Ascending aorta (tissue), 2 donors: ENCODE data around the gene PPL. TPM values are rescaled to one million over a fixed set of nuclear protein-coding genes. Genes with fewer than 3 reads are reported as not detected.

Experiments used
- DNase-seq, 2 donors: peaks; one replicate each; pipeline ENCODE4 v3.0.0-alpha.2; 2019; ENCODE audit warnings: low spot score in 2 of 2
- H3K27ac ChIP-seq, 2 donors: fragments of 200-600 bp; sonication (generic); one replicate each; pipeline ENCODE4 v1.5.1; 2016 to 2017; ENCODE audit warnings: mild to moderate bottlenecking in 1 of 2
- H3K27me3 ChIP-seq: fragments of 200-600 bp; sonication (generic); one replicate; pipeline ENCODE4 v1.5.1; 2017
- H3K36me3 ChIP-seq, 2 donors: fragments of 200-600 bp; sonication (generic); one replicate each; pipeline ENCODE4 v1.5.1; 2016
- H3K4me1 ChIP-seq, 2 donors: fragments of 200-600 bp; sonication (generic); one replicate each; pipeline ENCODE4 v1.5.1; 2016 to 2017; ENCODE audit warnings: mild to moderate bottlenecking in 1 of 2
- H3K4me3 ChIP-seq, 2 donors: fragments of 200-600 bp; sonication (generic); one replicate each; pipeline ENCODE4 v1.5.1; 2016 to 2017; ENCODE audit warnings: mild to moderate bottlenecking in 1 of 2
- H3K9me3 ChIP-seq, 2 donors: fragments of 200-600 bp; sonication (generic); one replicate each; pipeline ENCODE4 v1.5.1; 2016
- CTCF ChIP-seq, 3 experiments: fragments of 200-600 bp in 2 of 3; fragments of 450-650 bp in 1 of 3; sonication (generic) in 2 of 3; IDR thresholded peaks; one replicate each; pipeline ENCODE4 v1.5.1; 2016 to 2019; ENCODE audit warnings: antibody characterized with exemption in 3 of 3, mild to moderate bottlenecking in 1 of 3, moderate library complexity in 1 of 3
- intact Hi-C: fragments of 100-400 bp; cut with DNase I; formaldehyde crosslinking; loops from one replicate; pipeline ENCODE4 v1.15.1; 2023
- total RNA-seq: library from RNA; depleted of rRNA; stranded (reverse); fragments of >200 nt; gene quantifications from one replicate; pipeline ENCODE4 v1.1.0, GENCODE V29; 2016

The PPL gene
- total RNA-seq, 1 donor from 2014 or later = 25.7 TPM

DNA sequence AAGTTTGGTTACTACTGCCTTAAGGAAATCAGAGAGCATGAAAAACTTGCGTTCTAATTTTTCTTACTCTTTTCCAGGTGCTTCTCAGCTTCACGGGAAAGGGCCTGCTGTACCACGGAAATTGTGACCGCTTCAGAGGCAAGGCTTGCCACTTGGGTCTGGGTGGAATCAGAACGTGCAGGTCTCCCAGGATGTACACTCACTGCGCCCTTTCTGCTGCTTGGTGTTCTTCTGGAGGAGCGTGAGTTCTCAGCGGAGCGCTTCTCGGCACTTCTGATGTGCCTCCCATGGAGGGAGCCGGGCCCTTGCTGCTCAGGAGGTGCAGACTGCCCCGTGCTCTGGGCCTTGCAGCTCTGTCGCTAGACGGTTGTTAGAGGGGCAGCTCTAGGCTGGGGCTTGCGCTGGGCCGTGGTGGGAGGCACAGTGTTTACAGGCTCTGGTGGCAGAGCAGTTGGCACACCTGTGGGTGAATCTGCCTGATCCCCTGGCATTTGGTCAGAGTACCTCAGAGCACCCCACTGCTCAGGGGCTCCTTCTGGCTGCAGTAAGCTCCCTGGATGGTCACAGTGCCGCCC is 56.9 kb downstream of the PPL start:
- Histone ChIP-seq H3K9me3 (no peaks in the 10 kb centered on the region), H3K27ac (no peak overlapping the region), H3K4me1 (no peaks in the 10 kb centered on the region), H3K4me3 (no peak overlapping the region), H3K27me3 (no peaks in the 10 kb centered on the region), H3K36me3 (peaks cover 95 to 98% of the 10 kb centered on the region in 2 donors)
- TF ChIP-seq CTCF (IDR thresholded peaks at IDR 0.05) = no peak
- DNase-seq = no peak
- intact Hi-C loops = no loop called here

DNA sequence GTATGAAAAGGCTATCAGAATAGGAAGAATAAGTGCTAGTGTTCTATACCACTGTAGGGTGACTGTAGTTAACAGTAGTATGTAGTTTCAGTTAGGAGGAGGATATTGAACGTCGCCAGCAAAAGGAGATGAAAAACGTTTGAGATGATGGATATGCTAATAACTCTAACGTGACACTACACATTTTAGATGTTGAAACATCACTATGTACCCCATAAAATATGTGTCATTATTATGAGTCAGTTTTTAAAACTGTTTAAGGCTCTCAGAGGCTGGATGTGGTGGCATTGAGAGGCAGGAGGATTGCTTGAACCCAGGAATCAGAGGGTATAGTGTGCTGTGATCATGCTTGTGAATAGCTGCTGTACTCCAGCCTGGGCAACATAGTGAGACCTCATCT is 57.9 kb downstream of the PPL start:
- peaks cover 95 to 98% of the 10 kb centered on the region in 2 donors for H3K36me3 ChIP-seq
- H3K4me3 ChIP-seq = no peak overlapping the region
- no peak for TF ChIP-seq CTCF (IDR thresholded peaks at IDR 0.05)
- no peak overlapping the region for H3K27ac ChIP-seq
- intact Hi-C loops = no loop called here
- H3K27me3 ChIP-seq = no peaks in the 10 kb centered on the region
- H3K4me1 ChIP-seq = no peaks in the 10 kb centered on the region
- no peak for DNase-seq
- H3K9me3 ChIP-seq = no peaks in the 10 kb centered on the region

GRCh38 chr16:4877380-4877685 is 59.6 kb downstream of the PPL start:
- Histone ChIP-seq H3K36me3 (peaks cover 93 to 100% of the 10 kb centered on the region in 2 donors), H3K9me3 (no peaks in the 10 kb centered on the region), H3K27me3 (no peaks in the 10 kb centered on the region), H3K4me3 (no peak overlapping the region), H3K27ac (no peak overlapping the region), H3K4me1 (no peaks in the 10 kb centered on the region)
- DNase-seq = no peak
- intact Hi-C loops = no loop called here
- TF ChIP-seq CTCF (IDR thresholded peaks at IDR 0.05) = no peak

DNA sequence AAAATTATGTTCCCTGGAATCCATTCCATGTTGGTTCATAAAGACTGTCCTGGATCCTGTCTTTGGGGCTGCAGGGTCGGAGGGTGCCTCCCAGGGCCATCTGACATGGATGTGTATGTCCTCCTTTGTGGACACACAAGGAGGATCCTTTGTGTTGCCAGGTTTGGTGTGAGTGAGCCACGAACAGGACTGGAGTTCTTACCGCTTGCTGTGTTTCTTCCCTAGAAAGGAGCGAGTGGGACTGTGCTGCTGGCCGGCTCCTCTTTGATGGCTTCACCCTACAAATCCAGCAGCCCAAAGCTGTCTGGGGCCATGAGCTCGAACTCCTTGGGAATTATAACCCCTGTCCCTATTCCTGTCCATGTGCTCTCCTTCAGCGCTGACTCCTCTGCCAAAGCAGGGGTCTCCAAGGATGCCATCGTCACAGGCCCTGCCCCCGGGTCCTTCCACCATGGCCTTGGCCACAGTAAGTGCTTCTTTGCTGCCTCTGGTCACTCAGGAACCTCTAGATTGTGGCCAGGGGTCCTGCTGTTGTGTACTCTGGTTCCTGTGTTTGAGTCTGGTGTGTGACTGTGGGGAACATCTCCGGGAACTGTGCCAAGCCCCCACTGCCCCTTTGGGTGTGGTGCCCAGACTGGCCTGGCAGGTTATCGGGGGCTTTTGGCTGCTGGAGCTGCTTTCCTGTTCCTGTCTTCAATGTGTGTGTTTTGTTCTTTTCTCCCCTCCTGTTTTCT is 60.1 kb downstream of the PPL start:
- Histone ChIP-seq H3K27ac (no peak overlapping the region), H3K4me1 (no peaks in the 10 kb centered on the region), H3K9me3 (no peaks in the 10 kb centered on the region), H3K36me3 (peaks cover 94 to 100% of the 10 kb centered on the region in 2 donors), H3K4me3 (no peak overlapping the region), H3K27me3 (no peaks in the 10 kb centered on the region)
- intact Hi-C loops = no loop called here
- no peak for TF ChIP-seq CTCF (IDR thresholded peaks at IDR 0.05)
- DNase-seq = no peak

DNA sequence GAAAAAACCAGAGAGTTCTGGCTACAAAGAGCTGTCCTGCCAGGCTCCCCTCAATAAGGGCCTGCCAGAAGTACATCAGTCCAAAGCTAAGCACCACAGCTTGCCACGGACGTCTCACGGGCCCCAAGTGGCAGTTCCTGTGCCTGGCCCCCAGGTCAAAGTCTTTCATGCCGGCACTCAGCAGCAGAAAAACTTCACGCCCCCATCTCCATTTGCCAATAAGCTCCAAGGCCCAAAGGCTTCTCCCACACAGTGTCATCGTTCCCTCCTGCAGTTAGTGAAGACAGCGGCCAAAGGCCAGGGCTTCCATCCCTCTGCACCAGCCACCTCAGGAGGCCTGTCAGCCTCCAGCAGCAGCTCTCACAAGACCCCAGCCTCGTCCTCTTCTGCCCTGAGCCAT is 62.3 kb downstream of the PPL start:
- H3K4me1 ChIP-seq = no peaks in the 10 kb centered on the region
- H3K36me3 ChIP-seq = peaks cover 91 to 94% of the 10 kb centered on the region in 2 donors
- H3K9me3 ChIP-seq = no peaks in the 10 kb centered on the region
- no peaks in the 10 kb centered on the region for H3K27me3 ChIP-seq
- no peak overlapping the region for H3K4me3 ChIP-seq
- no peak for TF ChIP-seq CTCF (IDR thresholded peaks at IDR 0.05)
- intact Hi-C loops = no loop called here
- no peak for DNase-seq
- H3K27ac ChIP-seq = no peak overlapping the region
